GM18508 (cell line): Measurements from ENCODE around the gene SLC27A4.

Source experiments
- ATAC-seq: cut with Tn5 transposase; IDR thresholded peaks from one replicate; pipeline ENCODE4 v1.9.1; 2021; ENCODE audit warnings: moderate number of reproducible peaks; ENCODE audit not compliant: insufficient read depth, unreplicated experiment

Gene SLC27A4

GRCh38 chr9:128389395-128390149 is 49.2 kb downstream of the SLC27A4 start:
- ATAC-seq, result no peak

- no peak for ATAC-seq
Measured at GRCh38 chr9:128390150-128390812, 50.0 kb downstream of the SLC27A4 start.

GRCh38 chr9:128390813-128391711 is 50.7 kb downstream of the SLC27A4 start:
- no peak for ATAC-seq

- no peak for ATAC-seq
Measured at GRCh38 chr9:128391956-128392301, 51.6 kb downstream of the SLC27A4 start.

GRCh38 chr9:128392302-128393144 is 52.2 kb downstream of the SLC27A4 start:
- ATAC-seq, result no peak

- ATAC-seq, result no peak
Measured at GRCh38 chr9:128393145-128393775, 52.9 kb downstream of the SLC27A4 start.

GRCh38 chr9:128393970-128394369 is 53.6 kb downstream of the SLC27A4 start:
- ATAC-seq, result no peak

- ATAC-seq, result no peak
Measured at GRCh38 chr9:128394379-128395168, 54.2 kb downstream of the SLC27A4 start.

- ATAC-seq, result no peak
Measured at GRCh38 chr9:128396970-128397613, 56.8 kb downstream of the SLC27A4 start.

- no peak for ATAC-seq
Measured at GRCh38 chr9:128397831-128398230, 57.5 kb downstream of the SLC27A4 start.

GRCh38 chr9:128399861-128400260 is 59.5 kb downstream of the SLC27A4 start:
- no peak for ATAC-seq

GRCh38 chr9:128404560-128404959 is 64.2 kb downstream of the SLC27A4 start:
- ATAC-seq, result no peak

GRCh38 chr9:128405077-128405779 is 64.9 kb downstream of the SLC27A4 start:
- no peak for ATAC-seq

GRCh38 chr9:128405780-128406171 is 65.4 kb downstream of the SLC27A4 start:
- ATAC-seq, result no peak

GRCh38 chr9:128406848-128407391 is 66.6 kb downstream of the SLC27A4 start:
- ATAC-seq, result no peak

GRCh38 chr9:128408963-128409431 is 68.7 kb downstream of the SLC27A4 start:
- no peak for ATAC-seq

- ATAC-seq, result no peak
Measured at GRCh38 chr9:128409450-128409849, 69.1 kb downstream of the SLC27A4 start.
